T-helper 22 cell (primary cell): ENCODE results near the gene MYT1.
"Not testable (repeated sequence)": the region's sequence is repeated elsewhere in the genome, so short reads cannot be mapped to it uniquely, and the experiment has no call there.

Experiments
- DNase-seq: peaks from one replicate; pipeline ENCODE4 v3.0.0-alpha.2; 2020; ENCODE audit warnings: low read depth

The MYT1 gene

GRCh38 chr20:64164123-64164836 lies at the start of gene MYT1:
MYT1 (plus strand) TSS chr20:64164452; CDS start chr20:64198862, 34,410 bp downstream.
- no peak for DNase-seq

- DNase-seq: no peak
Observed at GRCh38 chr20:64115171-64115911, 48.9 kb upstream of the MYT1 start.

DNA sequence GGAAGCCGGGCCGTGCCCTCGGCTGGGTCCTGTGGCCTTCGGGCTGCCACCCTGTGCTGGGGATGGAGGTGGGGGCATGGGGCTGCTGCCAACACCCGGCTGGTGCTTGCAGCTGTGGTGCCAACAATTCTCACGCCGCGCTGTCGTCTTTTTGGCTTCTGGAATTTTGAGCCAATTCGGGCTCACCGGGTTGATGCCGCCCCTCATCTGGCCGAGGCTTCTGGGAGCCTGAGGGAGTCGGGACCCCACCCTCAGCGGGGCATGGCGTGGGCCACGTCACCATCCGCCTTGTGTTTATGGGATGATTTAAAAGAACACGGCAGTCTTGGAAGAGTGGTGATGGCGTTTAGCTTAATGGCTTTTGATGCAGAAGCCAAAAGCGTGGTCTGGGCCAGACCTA lies 48.2 kb upstream of the MYT1 start:
- no peak for DNase-seq

DNA sequence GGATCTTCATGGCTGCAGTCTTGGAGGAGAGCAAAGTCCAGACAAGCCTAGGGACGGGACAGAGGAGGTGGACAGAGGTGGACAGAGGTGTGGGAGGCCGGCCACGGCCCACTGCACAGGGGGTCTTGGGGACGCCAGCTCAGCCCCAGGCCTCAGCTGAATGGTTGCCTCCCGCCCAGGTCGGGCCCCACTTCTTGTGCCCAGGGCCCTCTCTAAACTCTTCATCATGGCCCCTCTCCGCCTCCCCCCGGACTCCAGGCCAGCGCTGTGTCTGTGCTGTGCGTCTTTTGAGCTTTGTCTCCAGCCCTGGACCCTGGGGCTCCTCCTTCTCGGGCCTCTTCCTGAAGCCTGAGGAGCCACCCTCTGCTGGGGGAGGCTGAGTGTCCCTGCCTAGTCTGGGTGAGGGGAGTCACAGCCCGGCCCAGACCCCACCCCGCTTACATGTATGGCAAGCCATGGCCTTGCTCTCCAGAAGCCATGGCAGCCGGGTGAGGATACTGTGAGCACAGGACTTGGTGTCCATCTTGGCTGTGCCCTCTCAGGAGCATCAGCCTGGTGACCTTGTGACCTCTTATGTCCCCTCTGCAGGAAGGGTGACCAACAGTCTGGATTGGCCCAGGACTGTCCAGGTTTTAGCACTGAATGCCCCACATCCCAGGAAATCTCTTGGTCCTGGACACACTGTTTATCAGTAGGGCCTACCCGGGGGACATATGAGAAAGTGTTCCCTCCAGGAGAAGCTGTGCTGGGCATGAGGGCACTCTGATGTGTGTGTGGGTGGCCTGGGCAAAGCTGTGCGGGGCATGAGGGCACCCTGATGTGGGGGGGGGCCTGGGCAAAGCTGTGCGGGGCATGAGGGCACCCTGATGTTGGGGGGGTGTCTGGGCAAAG lies 47.5 kb upstream of the MYT1 start:
- no peak for DNase-seq

DNA sequence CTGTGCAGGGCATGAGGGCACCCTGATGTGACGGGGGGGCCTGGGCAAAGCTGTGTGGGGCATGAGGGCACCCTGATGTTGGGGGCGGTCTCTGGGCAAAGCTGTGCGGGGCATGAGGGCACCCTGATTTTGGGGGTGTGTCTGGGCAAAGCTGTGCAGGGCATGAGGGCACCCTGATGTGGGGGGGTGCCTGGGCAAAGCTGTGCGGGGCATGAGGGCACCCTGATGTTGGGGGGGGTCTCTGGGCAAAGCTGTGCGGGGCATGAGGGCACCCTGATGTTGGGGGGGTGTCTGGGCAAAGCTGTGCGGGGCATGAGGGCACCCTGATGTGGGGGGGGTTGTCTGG lies 46.8 kb upstream of the MYT1 start:
- DNase-seq: not testable (repeated sequence)

DNA sequence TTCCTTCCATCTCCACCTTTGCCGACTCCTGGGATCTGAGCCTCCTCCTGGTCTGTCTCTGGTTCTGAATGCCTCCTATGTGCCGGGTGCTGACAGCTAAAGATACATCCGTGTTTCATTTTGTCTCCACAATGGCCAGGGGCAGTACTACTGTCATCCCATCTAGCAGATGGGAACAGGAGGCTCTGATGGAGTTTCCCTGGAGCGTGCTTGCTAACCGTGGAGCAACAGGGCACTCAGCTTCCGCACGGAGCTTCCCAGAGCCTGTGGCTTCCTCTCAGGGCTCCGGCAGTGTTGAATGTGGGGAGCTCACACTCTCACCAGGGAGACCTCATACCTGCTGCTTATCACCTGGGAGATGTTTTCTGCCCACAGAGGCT lies 45.0 kb upstream of the MYT1 start:
- no peak for DNase-seq

- no peak for DNase-seq
Observed at GRCh38 chr20:64119681-64120341, 44.4 kb upstream of the MYT1 start.

DNA sequence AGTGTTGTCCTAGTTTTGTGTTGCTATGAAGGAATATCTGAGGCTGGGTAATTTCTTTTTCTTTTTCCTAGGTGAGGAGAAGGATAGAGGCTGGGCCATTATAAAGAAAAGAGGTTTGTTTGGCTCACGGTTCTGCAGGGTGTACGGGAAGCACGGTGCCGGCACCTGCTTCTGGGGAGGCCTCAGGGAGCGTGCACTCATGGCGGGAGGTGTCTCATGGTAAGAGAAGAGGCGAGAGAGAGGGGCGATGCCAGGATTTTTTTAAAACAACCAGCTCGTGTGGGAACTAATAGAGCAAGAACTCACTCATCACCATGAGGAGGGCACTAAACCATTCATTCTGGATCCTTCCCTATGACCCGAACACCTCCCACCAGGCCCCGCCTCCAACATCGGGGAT lies 42.7 kb upstream of the MYT1 start:
- DNase-seq: no peak

GRCh38 chr20:64122927-64123326 lies 41.3 kb upstream of the MYT1 start:
- DNase-seq: not testable (repeated sequence)

DNA sequence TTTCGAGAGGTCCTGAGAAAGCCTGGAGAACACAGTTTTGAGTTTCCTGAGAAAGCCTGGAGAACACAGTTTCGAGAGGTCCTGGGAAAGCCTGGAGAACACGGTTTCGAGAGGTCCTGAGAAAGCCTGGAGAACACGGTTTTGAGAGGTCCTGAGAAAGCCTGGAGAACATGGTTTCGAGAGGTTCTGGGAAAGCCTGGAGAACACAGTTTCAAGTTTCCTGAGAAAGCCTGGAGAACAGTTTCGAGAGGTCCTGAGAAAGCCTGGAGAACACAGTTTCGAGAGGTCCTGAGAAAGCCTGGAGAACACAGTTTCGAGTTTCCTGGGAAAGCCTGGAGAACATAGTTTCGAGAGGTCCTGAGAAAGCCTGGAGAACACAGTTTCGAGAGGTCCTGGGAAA lies 40.7 kb upstream of the MYT1 start:
- DNase-seq: not testable (repeated sequence)

GRCh38 chr20:64129146-64129782 lies 35.0 kb upstream of the MYT1 start:
- no peak for DNase-seq

- no peak for DNase-seq
Observed at GRCh38 chr20:64130271-64130670, 34.0 kb upstream of the MYT1 start.

- DNase-seq: no peak
Observed at GRCh38 chr20:64130876-64131275, 33.4 kb upstream of the MYT1 start.

DNA sequence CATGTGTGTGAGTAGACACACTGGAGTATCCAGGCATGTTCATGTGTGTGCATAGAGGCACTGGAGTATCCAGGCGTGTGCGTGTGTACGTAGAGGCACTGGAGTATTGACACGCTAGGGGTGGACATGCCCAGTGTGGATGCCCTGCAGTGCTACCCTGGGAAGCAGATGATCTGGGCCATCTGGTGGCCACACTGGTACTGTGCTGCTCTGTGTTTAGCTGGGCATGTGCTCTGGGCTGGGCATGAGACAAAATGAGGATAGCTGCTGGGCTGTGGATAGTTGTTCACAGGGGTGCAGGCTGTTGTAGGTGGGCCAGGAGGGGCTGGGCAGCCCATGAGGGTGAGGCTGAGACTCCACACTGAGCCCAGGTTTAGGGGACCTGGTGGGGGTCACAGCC lies 32.8 kb upstream of the MYT1 start:
- DNase-seq: no peak

DNA sequence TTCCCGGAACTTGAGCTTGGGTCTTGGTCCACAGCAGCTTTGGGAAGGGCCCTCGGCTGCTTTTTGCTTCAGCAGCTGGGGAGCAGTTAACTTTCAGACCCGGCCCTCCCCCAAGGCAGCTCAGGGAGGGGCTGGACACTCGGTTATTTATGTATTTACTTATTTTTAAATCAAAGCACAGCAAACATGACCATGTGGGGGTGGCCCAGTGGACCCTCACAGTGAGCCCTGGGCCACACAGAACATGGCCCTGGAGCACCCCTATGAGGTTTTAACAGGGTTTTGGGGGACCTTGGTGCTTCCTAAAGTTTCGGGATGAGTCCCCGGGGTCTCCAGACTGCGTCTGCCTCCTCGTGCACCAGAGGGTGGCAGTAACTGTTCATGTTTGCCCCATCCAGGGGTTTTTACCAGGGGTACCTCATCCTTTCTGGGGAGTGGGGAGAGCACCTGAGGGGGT lies 30.3 kb upstream of the MYT1 start:
- no peak for DNase-seq

DNA sequence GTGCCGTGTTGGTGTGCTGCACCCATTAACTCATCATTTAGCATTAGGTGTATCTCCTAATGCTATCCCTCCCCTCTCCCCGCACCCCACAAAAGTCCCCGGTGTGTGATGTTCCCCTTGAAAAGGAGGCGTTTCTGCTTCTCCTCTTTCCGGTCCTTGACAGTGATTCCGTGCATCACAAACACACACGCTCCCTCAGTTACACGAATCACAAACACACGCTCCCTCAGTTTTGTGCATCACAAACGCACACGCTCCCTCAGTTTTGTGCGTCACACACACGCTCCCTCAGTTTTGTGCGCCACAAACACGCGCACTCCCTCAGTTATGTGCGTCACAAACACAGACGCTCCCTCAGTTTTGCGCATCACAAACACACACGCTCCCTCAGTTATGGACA lies 29.5 kb upstream of the MYT1 start:
- not testable (repeated sequence) for DNase-seq

GRCh38 chr20:64136004-64136710 lies 28.1 kb upstream of the MYT1 start:
- DNase-seq: no peak

GRCh38 chr20:64137598-64138031 lies 26.6 kb upstream of the MYT1 start:
- DNase-seq: no peak

DNA sequence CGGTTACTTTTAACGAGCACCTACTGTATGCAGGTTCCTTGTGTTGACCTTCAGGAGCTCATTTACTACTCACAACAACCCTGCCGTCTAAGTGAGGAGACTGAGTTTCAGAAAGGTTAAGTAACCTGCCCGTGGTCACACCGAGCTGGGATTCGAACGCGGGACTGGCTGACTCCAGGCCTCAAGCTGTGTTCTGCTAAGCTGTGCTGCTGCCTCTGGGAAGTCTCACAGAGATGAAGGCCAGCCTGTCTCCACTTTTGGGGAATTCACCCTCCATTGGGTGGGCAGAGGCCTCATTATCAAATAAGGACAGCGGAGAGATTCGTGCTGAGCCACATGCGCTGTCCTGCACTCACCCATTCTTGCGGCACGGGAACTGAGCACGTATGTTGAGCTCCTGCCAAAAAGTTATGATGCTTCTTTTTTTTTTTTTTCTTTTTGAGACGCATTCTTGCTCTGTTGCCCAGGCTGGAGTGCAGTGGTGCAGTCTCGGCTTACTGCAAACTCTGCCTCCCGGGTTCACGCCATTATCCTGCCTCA lies 25.9 kb upstream of the MYT1 start:
- no peak for DNase-seq

DNA sequence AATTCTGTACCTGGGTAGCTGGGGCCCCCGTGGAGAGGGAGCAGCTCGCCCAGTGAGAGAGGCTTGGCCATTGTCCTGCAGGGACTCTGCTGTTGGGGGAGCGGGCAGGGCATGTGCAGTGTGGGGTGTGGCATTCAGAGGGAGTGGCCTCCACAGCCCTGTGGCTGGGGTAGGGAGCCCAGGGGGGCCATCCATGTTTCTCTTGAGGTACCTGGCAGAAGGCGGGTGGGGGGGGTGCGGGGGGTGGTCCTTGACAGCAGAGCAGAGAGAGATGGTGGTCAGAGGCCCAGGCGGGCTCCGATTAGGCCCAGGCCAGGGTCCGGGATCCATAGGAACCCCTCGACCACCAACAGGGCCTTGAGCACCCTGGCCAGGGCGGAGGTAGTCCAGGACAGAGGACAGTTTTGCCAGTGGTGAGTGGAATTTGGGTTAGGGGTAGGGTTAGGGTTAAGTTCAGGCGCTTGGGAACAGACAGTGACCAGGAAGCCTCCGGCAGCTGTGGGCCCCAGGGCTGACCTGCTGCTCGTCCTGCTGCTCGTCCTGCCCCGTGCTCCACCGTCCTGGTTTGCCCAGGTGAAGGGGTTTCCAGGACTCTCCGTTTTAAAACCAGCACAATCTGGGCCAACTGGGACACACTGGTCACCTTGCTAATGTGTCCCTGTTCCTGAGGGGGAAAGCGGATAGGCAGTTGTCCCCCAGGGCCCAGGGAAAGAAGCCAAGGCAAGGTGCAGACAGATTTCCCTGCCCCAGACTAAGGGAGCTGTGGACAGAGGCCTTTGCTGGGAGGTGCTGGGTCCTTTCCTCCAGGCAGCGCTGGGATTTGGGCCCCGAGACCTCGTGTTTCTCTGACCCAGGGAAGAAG lies 24.8 kb upstream of the MYT1 start:
- no peak for DNase-seq
